Osteoblast (primary cell): Measurements from ENCODE around the gene CCDC81. TPM values are rescaled to one million over a fixed set of nuclear protein-coding genes. Genes with fewer than 3 reads are reported as not detected.
A peak's percentile ranks its signal among the peaks of the same experiment; 100 is the strongest.

Source experiments
- DNase-seq: peaks from one replicate; pipeline ENCODE4 v3.0.0; 2011; ENCODE audit warnings: low spot score, mixed read lengths; ENCODE audit not compliant: insufficient read length; ENCODE audit errors: missing footprints
- H2AFZ ChIP-seq: 2 replicates; pipeline ENCODE4 v1.6.0; 2011; ENCODE audit warnings: mild to moderate bottlenecking, low read length
- H3K27ac ChIP-seq: 2 replicates; pipeline ENCODE4 v1.5.1; 2011; ENCODE audit warnings: mild to moderate bottlenecking, low read depth, low read length, moderate library complexity
- H3K27me3 ChIP-seq: 2 replicates; pipeline ENCODE4 v1.6.0; 2012; ENCODE audit warnings: mild to moderate bottlenecking, control low read depth, inconsistent platforms, low read length, moderate library complexity; ENCODE audit not compliant: insufficient read depth
- H3K36me3 ChIP-seq: 2 replicates; pipeline ENCODE4 v1.5.1; 2011; ENCODE audit warnings: mild to moderate bottlenecking, low read length, control low read depth, moderate library complexity; ENCODE audit not compliant: insufficient read depth
- H3K4me1 ChIP-seq: 2 replicates; pipeline ENCODE4 v1.5.1; 2011; ENCODE audit warnings: mild to moderate bottlenecking, low read length, control low read depth, moderate library complexity; ENCODE audit not compliant: insufficient read depth
- H3K4me2 ChIP-seq: 2 replicates; pipeline ENCODE4 v1.6.0; 2011; ENCODE audit warnings: mild to moderate bottlenecking, low read length; ENCODE audit not compliant: insufficient read depth
- H3K4me3 ChIP-seq: fragments of 200-600 bp; sonication (generic); 3 replicates; pipeline ENCODE4 v1.5.1; 2012; ENCODE audit warnings: mild to moderate bottlenecking, low read length, inconsistent platforms; ENCODE audit not compliant: insufficient read depth
- H3K79me2 ChIP-seq: 2 replicates; pipeline ENCODE4 v1.6.0; 2012; ENCODE audit warnings: mild to moderate bottlenecking, low read length, control low read depth, inconsistent platforms; ENCODE audit not compliant: insufficient read depth
- H3K9me3 ChIP-seq: 2 replicates; pipeline ENCODE4 v1.5.1; 2011; ENCODE audit warnings: low read depth, low read length, control low read depth
- H4K20me1 ChIP-seq: 2 replicates; pipeline ENCODE4 v1.6.0; 2012; ENCODE audit warnings: mild to moderate bottlenecking, low read length, control low read depth; ENCODE audit not compliant: insufficient read depth
- total RNA-seq: library from RNA; depleted of rRNA; stranded (reverse); fragments of >200 nt; gene quantifications from 2 replicates; pipeline ENCODE4 v1.2.3, GENCODE V29; 2012
- TF ChIP-seq, protein P1 (sequence below): IDR thresholded peaks from 2 replicates; pipeline ENCODE4 v1.5.1; 2011; ENCODE audit warnings: mild to moderate bottlenecking, low read depth, low read length, moderate library complexity; ENCODE audit errors: extremely low read depth

The CCDC81 gene
- total RNA-seq, 1 donor: 0.36 TPM

DNA sequence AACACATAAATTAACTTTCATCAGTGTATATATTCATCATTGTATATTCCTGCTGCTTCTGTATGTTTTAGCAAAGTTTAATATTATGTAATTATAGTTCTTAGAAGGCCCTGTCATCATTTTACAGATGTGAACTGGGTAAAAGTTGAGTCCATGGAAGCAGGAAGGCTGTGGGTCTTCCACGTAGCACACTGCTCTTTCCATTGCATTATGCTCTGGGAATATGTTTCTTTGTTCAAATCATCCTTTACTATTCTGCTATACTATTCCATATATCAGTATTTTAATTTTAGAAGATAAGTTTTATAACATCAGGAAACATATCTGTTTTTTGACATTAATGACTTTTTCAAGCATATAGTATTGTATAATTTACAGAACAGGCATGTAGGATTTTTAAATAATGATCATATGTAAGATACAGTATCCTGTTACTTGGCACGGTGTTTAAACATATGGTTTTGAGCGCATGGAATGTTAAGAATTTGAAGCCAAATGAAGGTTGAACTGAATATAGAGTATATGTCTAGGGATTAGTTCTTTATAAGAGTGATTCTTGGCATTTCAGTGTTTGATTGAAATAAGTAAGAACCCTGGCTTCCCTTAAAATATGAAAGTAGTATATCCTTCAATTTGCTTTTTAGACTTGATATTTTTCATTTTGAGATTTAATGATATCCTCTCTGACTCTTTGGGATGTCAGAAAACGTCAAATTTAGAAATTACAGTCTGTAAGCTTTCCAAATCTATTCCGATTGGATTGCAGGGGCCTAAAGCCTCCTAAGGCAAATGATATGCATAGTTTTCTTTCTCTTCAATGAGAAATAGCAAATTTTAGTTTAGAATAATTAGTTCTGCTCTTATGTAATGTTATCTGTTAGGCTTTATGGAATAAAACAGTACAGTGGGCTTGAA is 8.6 kb downstream of the CCDC81 start:
- H2AFZ ChIP-seq: no peak overlapping the region
- no peak overlapping the region for H3K4me2 ChIP-seq
- no peaks in the 10 kb centered on the region for H3K27me3 ChIP-seq
- no peaks in the 10 kb centered on the region for H4K20me1 ChIP-seq
- H3K4me3 ChIP-seq: no peak overlapping the region
- DNase-seq: no peak
- H3K9me3 ChIP-seq: no peaks in the 10 kb centered on the region
- no peaks in the 10 kb centered on the region for H3K79me2 ChIP-seq
- no peaks in the 10 kb centered on the region for H3K4me1 ChIP-seq
- TF ChIP-seq, protein P1, sequence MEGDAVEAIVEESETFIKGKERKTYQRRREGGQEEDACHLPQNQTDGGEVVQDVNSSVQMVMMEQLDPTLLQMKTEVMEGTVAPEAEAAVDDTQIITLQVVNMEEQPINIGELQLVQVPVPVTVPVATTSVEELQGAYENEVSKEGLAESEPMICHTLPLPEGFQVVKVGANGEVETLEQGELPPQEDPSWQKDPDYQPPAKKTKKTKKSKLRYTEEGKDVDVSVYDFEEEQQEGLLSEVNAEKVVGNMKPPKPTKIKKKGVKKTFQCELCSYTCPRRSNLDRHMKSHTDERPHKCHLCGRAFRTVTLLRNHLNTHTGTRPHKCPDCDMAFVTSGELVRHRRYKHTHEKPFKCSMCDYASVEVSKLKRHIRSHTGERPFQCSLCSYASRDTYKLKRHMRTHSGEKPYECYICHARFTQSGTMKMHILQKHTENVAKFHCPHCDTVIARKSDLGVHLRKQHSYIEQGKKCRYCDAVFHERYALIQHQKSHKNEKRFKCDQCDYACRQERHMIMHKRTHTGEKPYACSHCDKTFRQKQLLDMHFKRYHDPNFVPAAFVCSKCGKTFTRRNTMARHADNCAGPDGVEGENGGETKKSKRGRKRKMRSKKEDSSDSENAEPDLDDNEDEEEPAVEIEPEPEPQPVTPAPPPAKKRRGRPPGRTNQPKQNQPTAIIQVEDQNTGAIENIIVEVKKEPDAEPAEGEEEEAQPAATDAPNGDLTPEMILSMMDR: no peak
- no peak overlapping the region for H3K27ac ChIP-seq
- no peaks in the 10 kb centered on the region for H3K36me3 ChIP-seq

DNA sequence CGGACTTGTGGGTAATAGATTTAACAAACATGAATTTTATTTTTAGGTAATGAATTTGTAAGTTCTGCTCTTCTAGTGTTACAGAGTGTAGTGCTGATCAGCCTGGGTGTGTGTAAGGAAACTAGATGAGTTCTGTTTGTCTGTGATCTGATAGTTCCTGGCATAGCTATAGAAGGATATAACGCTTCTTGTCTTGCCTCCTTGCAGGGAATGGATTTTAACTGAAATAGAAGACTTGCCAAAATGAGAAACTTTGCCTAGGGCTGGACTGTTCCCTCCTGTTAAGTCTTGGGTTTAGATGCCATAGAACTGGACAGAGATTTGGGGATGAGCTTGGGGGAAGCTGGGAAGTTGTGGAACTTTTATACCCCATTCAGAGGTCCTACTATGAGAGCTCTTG is 11.6 kb downstream of the CCDC81 start:
- Histone ChIP-seq H3K4me3 (no peak overlapping the region), H2AFZ (no peak overlapping the region), H3K4me1 (no peaks in the 10 kb centered on the region), H3K27me3 (no peaks in the 10 kb centered on the region), H3K79me2 (no peaks in the 10 kb centered on the region), H4K20me1 (no peaks in the 10 kb centered on the region), H3K27ac (no peak overlapping the region), H3K9me3 (no peaks in the 10 kb centered on the region), H3K36me3 (no peaks in the 10 kb centered on the region), H3K4me2 (no peak overlapping the region)
- no peak for DNase-seq
- TF ChIP-seq, protein P1: no peak

DNA sequence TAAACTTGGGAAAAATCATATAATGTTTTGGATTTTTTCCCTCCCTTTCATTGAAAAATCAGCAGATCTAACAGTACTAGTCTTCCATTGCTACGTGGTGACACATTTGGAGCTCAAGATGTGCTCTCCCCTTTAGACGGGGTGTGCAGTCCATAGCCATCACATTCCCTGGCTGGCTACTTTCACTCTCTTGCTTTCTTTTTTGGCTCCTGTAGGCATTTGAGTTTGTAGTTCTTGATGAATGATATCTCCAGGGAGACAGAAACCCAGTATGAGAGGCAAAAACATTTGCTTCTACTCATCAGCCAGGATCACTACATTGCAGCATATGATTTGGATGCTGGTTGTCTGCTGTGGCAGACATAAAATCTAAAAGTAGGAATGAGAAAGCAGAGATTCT is 12.1 kb downstream of the CCDC81 start:
- TF ChIP-seq, protein P1: no peak
- DNase-seq: no peak
- H3K27ac ChIP-seq: no peak overlapping the region

DNA sequence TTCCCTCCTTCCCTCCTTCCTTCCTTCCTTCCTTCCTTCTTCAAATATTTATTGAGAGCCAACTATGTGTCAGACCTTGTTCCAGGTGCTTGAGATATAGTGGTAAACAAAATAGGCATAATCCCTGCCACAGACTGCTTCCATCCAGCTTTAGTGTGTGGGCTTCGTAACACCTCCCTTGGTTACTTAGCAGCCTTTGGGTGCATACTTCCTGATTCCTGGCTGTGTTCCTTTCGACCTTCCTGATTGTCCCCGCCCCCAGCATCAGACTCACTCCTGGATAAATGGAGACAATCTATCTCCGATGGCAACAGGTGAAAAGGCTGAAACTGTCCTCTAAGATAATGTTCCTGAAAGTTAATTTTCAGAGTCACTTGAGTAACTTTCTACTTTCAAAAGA is 13.5 kb downstream of the CCDC81 start:
- H3K4me2 ChIP-seq: no peak overlapping the region
- TF ChIP-seq, protein P1: no peak
- no peak overlapping the region for H3K4me3 ChIP-seq
- no peaks in the 10 kb centered on the region for H3K27me3 ChIP-seq
- no peak overlapping the region for H2AFZ ChIP-seq
- H3K4me1 ChIP-seq: no peaks in the 10 kb centered on the region
- no peaks in the 10 kb centered on the region for H3K9me3 ChIP-seq
- DNase-seq: no peak
- H3K36me3 ChIP-seq: no peaks in the 10 kb centered on the region
- H4K20me1 ChIP-seq: no peaks in the 10 kb centered on the region
- H3K79me2 ChIP-seq: no peaks in the 10 kb centered on the region
- no peak overlapping the region for H3K27ac ChIP-seq

More for the DNA sequence above, 12.1 kb downstream of the CCDC81 start:
- Histone ChIP-seq H3K9me3 (no peaks in the 10 kb centered on the region), H3K4me2 (no peak overlapping the region), H3K79me2 (no peaks in the 10 kb centered on the region), H3K27me3 (no peaks in the 10 kb centered on the region), H4K20me1 (no peaks in the 10 kb centered on the region), H3K4me3 (no peak overlapping the region), H3K4me1 (no peaks in the 10 kb centered on the region), H2AFZ (peak overlapping the region; percentile 43), H3K36me3 (no peaks in the 10 kb centered on the region)
